Activated B cell treated with CpG ODN at 0.5 μM for 24 hours (primary cell): ENCODE results near the gene SYCP1. TPM values are rescaled to one million over a fixed set of nuclear protein-coding genes. Genes with fewer than 3 reads are reported as not detected.
"Not testable (repeated sequence)": the region's sequence is repeated elsewhere in the genome, so short reads cannot be mapped to it uniquely, and the experiment has no call there.

Experiments
- ATAC-seq: fragments of 200-7000 bp; cut with Tn5 transposase; one replicate; pipeline ENCODE4 v1.10.0; 2021; ENCODE audit warnings: low read depth, mild to moderate bottlenecking, moderate library complexity
- CTCF ChIA-PET: fragments of 350-600 bp; sonication (Branson Sonifier 250); formaldehyde crosslinking; loops from one replicate; lab custom pipeline; 2021; ENCODE audit warnings: antibody characterized with exemption; lab: Charles Lee
- POLR2A ChIA-PET: fragments of 350-600 bp; sonication (Branson Sonifier 250); formaldehyde crosslinking; loops from one replicate; lab custom pipeline; 2021; ENCODE audit warnings: antibody characterized with exemption; lab: Charles Lee
- DNase-seq: peaks from one replicate; pipeline ENCODE4 v3.0.0; 2022
- H3K27ac Mint-ChIP-seq: one replicate; pipeline ENCODE4 v1.8.0; 2020; ENCODE audit warnings: mixed read lengths
- H3K27me3 Mint-ChIP-seq: one replicate; pipeline ENCODE4 v1.8.0; 2021; ENCODE audit warnings: mixed read lengths
- H3K36me3 Mint-ChIP-seq: one replicate; pipeline ENCODE4 v1.8.0; 2021; ENCODE audit warnings: low read depth, mixed read lengths
- H3K4me1 Mint-ChIP-seq: one replicate; pipeline ENCODE4 v1.8.0; 2021; ENCODE audit warnings: mixed read lengths
- H3K4me3 Mint-ChIP-seq: one replicate; pipeline ENCODE4 v1.8.0; 2020; ENCODE audit warnings: mild to moderate bottlenecking, mixed read lengths
- H3K9me3 Mint-ChIP-seq: one replicate; pipeline ENCODE4 v1.8.0; 2020; ENCODE audit warnings: mixed read lengths
- CTCF ChIP-seq: fragments of 200-600 bp; IDR thresholded peaks from one replicate; pipeline ENCODE4 v1.8.0; 2022; ENCODE audit warnings: antibody characterized with exemption, mild to moderate bottlenecking
- intact Hi-C: fragments of 100-400 bp; cut with micrococcal nuclease; formaldehyde crosslinking; loops from one replicate; pipeline ENCODE4 v1.15.1; 2024
- total RNA-seq: library from RNA; stranded (reverse); gene quantifications from 2 replicates; pipeline ENCODE4 v1.2.3, GENCODE V29; 2022

Gene SYCP1
- total RNA-seq, 1 donor from 2014 or later, result not detected

DNA sequence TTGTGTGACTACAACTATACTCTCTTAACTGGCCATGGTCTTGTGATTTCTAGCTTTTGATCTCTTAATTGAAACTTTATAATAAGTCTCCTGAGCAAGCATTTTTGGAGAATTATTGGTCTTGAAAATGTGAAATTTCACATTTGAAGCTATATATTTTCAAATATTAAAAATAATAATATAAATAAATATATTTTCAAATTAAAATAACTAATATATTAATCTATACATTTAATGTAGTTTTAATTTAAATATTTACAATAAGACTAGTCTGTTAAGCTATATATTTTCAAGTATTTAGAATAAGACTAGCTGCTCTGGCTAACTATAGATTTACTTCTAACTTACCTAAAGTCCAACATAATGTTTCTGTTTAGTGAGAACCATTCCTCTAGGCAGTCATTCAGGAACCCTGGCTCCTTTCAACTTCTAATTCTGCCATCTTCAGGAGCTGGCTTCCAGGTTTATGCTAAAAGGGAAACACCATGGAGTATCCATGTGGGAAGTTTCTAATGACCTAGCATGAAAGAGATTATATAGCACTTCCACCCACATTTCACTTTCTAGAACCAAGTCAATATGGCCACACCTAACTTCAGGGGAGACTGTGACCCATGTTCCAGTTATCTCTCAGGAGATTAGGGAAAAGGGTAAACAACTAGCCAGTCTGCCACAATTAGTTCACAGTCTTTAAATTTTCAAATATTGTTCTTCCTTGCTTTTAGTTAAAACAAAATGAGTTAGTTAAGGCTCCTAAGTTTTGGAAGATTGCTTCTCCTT lies 143.0 kb downstream of the SYCP1 start:
- no peaks in the 10 kb centered on the region for H3K36me3 Mint-ChIP-seq
- no peak overlapping the region for H3K27ac Mint-ChIP-seq
- intact Hi-C loops, result no loop called here

GRCh38 chr1:115006191-115006590 lies 151.5 kb downstream of the SYCP1 start:
- DNase-seq, result no peak
- no peak for ATAC-seq
- no peaks in the 10 kb centered on the region for H3K9me3 Mint-ChIP-seq
- no peaks in the 10 kb centered on the region for H3K36me3 Mint-ChIP-seq
- intact Hi-C loops, result no loop called here
- no peak overlapping the region for H3K27ac Mint-ChIP-seq
- H3K27me3 Mint-ChIP-seq, result peaks cover 11% of the 10 kb centered on the region
- no peak overlapping the region for H3K4me3 Mint-ChIP-seq
- POLR2A ChIA-PET, result no interaction called here
- CTCF ChIA-PET, result no interaction called here
- no peaks in the 10 kb centered on the region for H3K4me1 Mint-ChIP-seq
- TF ChIP-seq CTCF, result no peak

More for the DNA sequence above, 143.0 kb downstream of the SYCP1 start:
- Mint-ChIP-seq H3K27me3 (peaks cover 4% of the 10 kb centered on the region), H3K9me3 (no peaks in the 10 kb centered on the region), H3K4me3 (no peak overlapping the region), H3K4me1 (no peaks in the 10 kb centered on the region)
- ChIA-PET POLR2A (no interaction called here), CTCF (no interaction called here)
- TF ChIP-seq CTCF, result no peak
- ATAC-seq (no peak), DNase-seq (no peak)

DNA sequence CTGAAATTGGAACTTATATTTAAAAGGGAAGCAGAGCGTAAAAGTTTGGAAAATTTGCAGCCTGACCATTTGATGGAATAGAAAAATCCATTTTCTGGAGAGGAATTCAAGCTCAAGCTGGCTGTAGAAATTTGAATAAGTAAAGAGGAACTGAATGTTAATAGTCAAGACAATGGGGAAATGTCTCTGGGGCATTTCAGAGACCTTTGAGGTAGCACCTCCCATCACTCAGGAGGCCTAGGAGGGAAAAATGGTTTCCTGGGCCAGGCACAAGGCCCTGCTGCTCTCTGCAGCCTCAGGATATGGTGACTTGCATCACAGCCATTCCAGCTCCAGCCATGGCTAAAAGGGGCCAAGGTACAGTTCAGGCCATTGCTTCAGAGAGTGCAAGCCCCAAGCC lies 157.3 kb downstream of the SYCP1 start:
- no peak for ATAC-seq
- intact Hi-C loops, result no loop called here
- no peaks in the 10 kb centered on the region for H3K4me1 Mint-ChIP-seq
- no peak for DNase-seq
- no peaks in the 10 kb centered on the region for H3K9me3 Mint-ChIP-seq
- H3K27me3 Mint-ChIP-seq, result no peaks in the 10 kb centered on the region
- POLR2A ChIA-PET, result no interaction called here
- no peaks in the 10 kb centered on the region for H3K36me3 Mint-ChIP-seq
- no peak overlapping the region for H3K27ac Mint-ChIP-seq
- no peak for TF ChIP-seq CTCF
- CTCF ChIA-PET, result no interaction called here
- no peak overlapping the region for H3K4me3 Mint-ChIP-seq

DNA sequence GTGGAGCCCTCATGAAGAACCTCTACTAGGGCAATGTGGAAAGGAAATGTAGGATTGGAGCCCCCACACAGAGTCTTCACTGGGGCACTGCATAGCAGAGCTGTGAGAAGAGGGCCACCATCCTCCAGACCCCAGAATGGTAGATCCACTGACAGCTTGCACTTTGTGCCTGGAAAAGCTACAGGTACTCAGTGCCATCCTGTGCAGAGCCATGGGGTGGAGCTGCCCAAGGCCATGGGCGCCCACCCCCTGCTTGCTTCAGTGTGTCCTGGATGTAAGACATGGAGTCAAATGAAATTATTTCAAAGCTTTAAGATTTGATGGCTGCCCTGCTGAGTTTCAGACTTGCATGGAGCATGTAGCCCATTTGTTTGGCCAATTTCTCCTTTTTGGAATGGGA lies 157.8 kb downstream of the SYCP1 start:
- ATAC-seq (no peak), DNase-seq (no peak)
- Mint-ChIP-seq H3K9me3 (no peaks in the 10 kb centered on the region), H3K27me3 (no peaks in the 10 kb centered on the region), H3K4me3 (no peak overlapping the region), H3K36me3 (no peaks in the 10 kb centered on the region), H3K4me1 (no peaks in the 10 kb centered on the region), H3K27ac (no peak overlapping the region)
- ChIA-PET POLR2A (no interaction called here), CTCF (no interaction called here)
- intact Hi-C loops, result no loop called here
- no peak for TF ChIP-seq CTCF

DNA sequence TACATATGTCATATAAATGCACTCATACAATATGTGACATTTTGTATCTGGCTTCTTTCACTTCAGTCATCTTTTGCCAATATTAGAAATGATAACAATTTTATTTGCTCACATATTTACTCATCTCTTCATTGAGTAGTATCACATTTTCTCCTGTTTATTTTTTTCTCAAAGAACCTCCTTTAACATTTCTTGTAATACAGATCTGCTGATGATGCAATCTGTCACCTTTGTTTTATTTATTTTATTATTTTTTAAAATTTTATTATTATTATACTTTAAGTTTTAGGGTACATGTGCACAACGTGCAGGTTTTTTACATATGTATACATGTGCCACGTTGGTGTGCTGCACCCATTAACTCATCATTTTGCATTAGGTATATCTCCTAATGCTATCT lies 159.1 kb downstream of the SYCP1 start:
- no peak for TF ChIP-seq CTCF
- DNase-seq (no peak), ATAC-seq (no peak)
- Mint-ChIP-seq H3K9me3 (no peaks in the 10 kb centered on the region), H3K27ac (no peak overlapping the region), H3K4me3 (no peak overlapping the region), H3K4me1 (no peaks in the 10 kb centered on the region), H3K27me3 (peaks cover 3% of the 10 kb centered on the region), H3K36me3 (no peaks in the 10 kb centered on the region)
- ChIA-PET CTCF (no interaction called here), POLR2A (no interaction called here)
- intact Hi-C loops, result no loop called here

DNA sequence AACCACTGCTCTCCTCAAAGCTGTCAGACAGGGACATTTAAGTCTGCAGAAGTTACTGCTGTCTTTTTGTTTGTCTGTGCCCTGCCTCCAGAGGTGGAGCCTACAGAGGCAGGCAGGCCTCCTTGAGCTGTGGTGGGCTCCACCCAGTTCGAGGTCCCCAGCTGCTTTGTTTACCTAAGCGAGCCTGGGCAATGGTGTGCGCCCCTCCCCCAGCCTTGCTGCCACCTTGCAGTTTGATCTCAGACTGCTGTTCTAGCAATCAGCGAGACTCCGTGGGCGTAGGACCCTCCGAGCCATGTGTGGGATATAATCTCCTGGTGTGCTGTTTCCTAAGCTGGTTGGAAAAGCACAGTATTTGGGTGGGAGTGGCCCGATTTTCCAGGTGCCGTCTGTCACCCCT lies 164.9 kb downstream of the SYCP1 start:
- ATAC-seq, H3K27ac Mint-ChIP-seq, H3K9me3 Mint-ChIP-seq, CTCF ChIA-PET, H3K36me3 Mint-ChIP-seq, H3K4me3 Mint-ChIP-seq, DNase-seq, intact Hi-C loops, POLR2A ChIA-PET, H3K4me1 Mint-ChIP-seq: not testable (repeated sequence)
- H3K27me3 Mint-ChIP-seq, result peaks cover 22% of the 10 kb centered on the region
